Neural cell (in vitro differentiated cells): ENCODE measurements around the gene MDFIC.

Experiments used
- MXI1 ChIP-seq: fragments of 450-650 bp; conservative IDR thresholded peaks from 2 replicates; pipeline ENCODE4 v1.6.1; 2014; ENCODE audit warnings: antibody characterized with exemption, mild to moderate bottlenecking; ENCODE audit not compliant: poor library complexity, severe bottlenecking
- POLR2AphosphoS5 ChIP-seq: IDR thresholded peaks from 2 replicates; pipeline ENCODE4 v1.6.1; 2012
- TF ChIP-seq, protein P1 (sequence below): fragments of 450-650 bp; IDR thresholded peaks from 2 replicates; pipeline ENCODE4 v1.5.1; 2014; ENCODE audit warnings: antibody characterized with exemption, mild to moderate bottlenecking, moderate library complexity; ENCODE audit not compliant: poor library complexity, severe bottlenecking

DNA sequence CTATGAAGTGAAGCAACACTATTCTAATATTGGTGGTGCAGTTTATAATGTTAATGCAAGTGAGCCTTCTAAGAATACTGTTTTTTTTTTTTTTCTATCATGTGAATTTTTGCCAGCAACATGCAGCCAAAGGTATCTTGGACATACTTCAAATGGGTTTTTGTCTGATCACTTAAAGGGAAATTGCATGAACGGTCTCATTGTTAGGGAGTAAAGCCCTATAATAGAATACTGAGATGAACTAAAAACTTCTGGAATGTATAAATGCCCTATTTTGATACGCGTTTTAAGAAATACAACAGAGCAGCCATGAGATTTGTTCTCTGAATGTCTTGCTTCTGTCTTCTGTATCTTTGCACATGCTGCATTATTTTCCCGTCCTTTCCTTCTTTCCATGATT lies 10.5 kb upstream of the MDFIC start:
- TF ChIP-seq, protein P1, sequence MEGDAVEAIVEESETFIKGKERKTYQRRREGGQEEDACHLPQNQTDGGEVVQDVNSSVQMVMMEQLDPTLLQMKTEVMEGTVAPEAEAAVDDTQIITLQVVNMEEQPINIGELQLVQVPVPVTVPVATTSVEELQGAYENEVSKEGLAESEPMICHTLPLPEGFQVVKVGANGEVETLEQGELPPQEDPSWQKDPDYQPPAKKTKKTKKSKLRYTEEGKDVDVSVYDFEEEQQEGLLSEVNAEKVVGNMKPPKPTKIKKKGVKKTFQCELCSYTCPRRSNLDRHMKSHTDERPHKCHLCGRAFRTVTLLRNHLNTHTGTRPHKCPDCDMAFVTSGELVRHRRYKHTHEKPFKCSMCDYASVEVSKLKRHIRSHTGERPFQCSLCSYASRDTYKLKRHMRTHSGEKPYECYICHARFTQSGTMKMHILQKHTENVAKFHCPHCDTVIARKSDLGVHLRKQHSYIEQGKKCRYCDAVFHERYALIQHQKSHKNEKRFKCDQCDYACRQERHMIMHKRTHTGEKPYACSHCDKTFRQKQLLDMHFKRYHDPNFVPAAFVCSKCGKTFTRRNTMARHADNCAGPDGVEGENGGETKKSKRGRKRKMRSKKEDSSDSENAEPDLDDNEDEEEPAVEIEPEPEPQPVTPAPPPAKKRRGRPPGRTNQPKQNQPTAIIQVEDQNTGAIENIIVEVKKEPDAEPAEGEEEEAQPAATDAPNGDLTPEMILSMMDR, result no peak
- no peak for TF ChIP-seq POLR2AphosphoS5
- TF ChIP-seq MXI1, result no peak
